NCI-H1048 (cell line): ENCODE results near the gene HBS1L.

ENCODE experiments used
- DNase-seq: peaks from one replicate; lab custom pipeline; 2025; lab: John Stamatoyannopoulos, UW

The HBS1L gene

DNA sequence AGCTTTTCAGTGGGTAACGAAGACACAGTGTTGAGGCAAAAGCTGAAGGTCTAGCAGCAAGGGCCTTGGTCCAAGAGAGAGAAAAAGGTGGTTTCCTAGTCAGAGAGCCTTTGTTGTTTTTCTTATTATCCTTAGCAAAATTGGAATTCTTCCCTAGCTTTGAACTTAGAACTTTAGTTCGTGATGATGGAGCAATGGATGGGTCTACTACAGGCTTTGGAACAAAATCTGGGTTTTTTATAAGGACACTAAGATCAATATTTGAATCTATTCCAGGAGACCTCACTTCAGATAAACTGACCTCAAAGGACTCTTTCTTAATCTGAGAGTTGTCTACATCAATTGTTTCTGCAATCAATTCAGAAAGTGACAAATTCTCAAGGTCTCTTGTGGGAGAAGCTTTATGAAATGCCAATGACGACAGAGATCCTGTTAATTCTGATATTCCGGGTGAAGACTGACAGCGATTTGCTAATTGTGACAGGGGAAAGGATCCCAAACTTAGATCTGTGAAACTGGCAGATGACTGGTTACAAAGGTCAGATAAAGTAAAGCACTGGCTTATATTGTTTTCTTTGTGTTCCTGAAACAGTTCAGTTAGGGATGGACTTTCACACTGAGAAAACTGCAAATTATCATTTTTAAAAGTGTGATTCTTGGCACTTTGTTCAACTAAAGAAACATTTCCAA lies 17.7 kb downstream of the HBS1L start:
- no peak for DNase-seq

DNA sequence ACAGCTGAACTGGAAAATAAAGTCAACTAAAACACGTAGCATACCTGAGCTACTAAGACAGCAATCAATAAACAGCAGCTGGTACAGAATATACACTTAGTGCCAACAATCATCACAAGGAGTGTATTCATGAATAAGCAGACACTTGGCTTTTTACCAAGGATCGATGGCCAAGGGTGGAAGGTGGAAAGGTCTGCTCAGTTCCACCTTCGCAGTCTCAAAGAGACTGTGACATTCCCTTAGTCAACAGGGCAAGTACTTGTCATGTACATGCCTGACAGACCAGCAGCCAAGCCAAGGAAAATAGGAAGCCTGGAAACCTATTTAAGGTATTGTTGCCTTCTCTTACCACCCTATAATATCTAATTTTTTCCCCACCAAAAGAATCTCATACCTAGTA lies 21.4 kb downstream of the HBS1L start:
- no peak for DNase-seq

DNA sequence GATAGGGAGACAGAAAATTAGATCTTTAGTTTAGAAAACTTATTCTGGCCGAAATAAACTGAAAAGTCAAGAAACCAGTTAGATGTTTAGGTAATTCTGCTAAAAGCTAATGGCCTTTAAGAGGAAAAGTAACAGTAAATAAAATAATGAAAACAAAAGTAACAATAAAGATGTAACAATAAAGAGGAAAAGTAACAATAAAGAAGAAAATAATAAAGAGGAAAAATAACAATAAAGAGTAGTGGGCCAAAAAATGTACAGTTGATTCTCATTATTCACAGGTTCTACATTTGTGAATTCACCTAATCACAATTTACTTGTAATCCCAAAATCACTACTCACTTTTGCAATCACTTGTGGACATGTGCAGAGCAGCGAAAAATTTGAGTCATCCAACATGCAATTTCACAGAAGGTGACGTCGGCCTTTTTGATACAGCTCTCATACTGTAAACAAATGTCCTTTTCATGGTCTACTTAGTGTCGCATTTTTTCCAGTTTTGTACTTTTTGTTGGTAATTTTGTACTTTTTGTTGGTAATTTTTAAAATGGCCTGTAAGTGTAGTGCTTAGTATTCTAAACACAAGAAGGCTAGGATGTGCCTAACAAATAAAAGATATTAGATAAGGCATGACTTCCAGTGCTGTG lies 24.0 kb downstream of the HBS1L start:
- DNase-seq, result no peak

DNA sequence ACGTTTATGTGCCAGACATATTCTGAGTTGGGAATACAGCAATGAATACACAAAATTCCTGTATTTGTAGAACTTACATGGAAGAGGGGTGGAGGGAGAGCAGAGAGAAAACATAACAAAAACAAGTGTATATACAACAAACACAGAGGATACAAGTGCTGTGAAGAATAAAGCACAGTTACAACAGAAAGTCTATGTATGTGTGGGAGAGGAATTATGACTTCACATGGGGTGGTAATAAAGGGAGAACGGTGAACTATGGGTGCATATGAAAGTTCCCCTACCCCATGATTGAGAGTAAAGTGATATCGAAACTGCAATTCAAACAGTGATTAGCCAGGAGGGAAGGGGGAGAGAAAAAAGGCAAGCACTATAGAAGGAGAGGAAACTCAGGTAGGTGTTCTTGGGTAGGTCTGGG lies 24.6 kb downstream of the HBS1L start:
- no peak for DNase-seq

DNA sequence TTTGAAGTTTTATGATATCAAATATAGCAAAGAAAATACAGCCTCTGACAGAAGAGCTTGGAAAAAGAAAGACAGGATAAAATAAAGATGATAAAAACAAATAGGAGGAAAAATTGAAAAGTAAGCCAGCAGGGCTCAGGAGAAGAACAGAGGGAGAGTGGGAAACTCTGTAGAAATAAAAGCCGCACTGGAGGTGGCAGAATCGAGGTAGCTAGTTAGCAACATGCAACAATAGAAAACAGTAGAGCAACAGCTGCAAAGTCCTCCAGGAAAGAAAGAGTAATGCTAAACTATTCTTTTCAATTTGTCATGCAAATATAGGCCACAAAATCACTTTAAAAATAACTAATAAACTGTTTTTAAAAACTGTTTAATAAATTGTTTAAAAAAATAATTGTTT lies 28.8 kb downstream of the HBS1L start:
- DNase-seq, result no peak

DNA sequence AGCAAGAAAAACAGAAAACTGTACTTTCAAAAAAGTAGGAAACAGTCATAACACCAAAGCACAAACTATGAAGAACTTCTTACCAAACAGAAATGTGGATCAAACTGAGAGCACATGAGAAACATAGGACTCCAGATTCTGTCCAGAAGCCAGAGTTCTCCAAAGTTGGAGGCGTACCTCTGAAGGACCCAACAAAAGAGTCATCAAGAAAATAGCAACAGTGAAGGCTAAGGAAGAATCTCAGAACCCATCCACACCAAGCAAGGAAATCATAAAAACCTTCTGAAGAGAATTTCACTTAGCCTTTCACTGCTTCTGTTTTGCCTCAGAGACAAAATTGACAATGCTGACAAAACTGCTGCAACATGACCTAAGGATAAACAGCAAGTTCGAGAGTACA lies 29.4 kb downstream of the HBS1L start:
- DNase-seq, result no peak

DNA sequence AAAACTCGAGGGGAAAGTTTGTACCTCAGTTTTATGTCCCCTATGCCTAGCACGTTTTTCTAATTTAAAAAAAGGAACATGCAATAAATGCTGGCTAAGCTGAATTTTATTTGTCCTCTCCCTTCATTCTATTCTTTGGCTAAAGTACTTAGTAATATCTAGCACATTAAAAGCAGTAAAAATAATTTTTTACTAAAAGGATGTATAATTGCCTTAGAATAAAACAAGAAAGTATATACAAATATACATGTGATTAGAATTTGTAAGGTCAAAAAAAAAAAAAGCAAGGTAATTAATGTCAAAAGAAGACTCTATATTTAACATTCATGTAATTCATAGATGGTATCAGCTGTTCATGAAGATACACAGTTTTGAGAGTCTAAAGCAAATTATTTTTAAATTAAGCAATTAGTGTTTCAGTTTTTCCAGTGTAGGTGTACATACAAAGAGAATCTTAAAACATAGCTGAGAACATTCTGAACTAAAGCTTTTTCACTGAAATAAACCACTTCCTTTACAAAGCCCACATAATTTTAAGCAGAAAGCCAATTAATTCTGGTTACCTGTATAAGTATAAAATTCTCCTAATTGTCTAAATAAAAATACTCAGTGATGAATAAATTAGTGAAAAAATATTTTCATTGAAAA lies 32.4 kb downstream of the HBS1L start:
- no peak for DNase-seq

DNA sequence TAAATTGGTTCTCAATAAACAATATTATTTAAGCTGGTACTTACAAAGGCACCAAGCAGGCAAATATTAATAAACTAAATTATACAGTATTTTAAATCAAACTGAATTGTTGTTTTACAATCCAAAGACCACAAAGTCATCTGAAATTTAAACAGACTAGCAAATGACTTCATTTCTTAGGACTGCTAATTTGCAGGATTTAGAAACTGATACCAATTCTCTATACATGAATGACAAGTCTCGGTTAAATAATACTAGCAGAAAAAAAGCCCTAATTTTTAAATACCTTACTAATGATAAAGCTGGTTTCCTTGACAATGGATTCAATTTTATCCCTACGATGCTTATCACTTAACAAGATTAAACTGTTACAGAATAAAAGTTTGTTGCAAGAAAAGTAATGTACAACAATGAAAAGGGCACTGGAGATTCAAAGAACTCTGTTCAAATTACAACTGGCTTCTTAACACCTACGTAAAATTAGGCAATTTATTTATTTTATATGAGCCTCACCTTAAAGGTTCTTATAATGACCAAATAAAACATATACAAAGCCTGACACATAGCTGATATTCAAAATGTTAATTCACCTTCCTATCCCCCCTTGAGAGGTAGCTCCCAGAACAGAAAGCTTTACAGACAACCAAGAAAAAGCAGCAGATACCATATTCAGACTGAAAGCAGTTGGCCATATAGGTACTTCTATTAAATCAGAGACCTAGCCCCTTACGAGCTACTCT lies 33.1 kb downstream of the HBS1L start:
- DNase-seq, result no peak

DNA sequence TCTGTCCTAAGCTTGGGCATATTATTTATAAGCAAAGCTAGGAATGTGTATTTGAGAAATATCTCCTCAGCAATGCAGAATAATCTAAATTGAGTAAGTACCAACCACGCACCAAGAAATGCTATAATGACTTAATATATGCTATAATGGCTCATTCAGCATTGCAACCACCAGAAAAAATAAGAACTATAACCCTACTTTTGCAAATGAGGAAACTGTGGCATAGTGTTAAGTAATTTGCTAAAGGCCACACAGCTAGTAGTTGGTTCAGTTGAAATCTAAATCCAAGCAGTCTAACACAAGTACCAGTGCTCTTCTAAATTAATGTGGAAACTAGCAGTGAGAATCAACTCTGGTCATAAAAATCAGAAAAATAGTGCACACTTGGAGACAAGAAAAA lies 35.7 kb downstream of the HBS1L start:
- no peak for DNase-seq

DNA sequence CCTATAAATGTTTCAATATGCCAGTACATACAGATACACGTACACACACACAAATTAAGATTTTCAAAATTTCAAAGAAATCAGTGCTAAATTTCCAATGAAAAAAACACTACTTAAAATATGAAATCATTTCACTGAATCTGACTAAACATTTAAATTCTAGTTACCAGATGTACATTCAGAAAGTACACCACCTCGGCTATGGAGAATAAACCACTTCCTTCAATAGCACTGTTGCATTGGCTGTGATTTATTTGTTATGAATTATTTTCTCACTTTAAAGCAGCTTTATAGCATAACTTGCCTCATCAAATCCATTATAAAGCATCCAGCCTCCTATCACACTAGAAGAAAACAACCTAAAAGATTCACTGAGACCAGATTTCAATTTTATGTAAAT lies 36.6 kb downstream of the HBS1L start:
- DNase-seq, result no peak

DNA sequence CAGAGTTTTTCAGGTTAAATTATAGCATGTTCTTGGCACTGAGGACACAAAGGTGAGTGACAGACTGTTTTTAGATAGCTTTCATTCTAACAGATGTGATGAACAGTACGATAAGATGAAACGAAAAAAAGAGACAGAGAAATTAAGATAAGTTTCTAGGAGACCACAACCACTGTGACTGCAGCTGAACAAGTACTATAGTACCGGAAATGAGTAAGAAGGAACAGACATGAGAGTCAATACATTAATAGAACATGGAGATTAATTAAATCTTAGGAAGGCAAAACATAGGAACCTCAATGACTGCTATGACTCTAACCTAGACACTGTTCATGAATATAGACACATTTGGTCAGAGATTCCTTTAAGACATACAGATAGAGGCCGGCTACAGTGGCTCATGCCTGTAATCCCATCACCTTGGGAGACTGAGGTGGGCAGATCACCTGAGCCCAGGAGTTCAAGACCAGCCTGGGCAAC lies 40.2 kb downstream of the HBS1L start:
- no peak for DNase-seq

DNA sequence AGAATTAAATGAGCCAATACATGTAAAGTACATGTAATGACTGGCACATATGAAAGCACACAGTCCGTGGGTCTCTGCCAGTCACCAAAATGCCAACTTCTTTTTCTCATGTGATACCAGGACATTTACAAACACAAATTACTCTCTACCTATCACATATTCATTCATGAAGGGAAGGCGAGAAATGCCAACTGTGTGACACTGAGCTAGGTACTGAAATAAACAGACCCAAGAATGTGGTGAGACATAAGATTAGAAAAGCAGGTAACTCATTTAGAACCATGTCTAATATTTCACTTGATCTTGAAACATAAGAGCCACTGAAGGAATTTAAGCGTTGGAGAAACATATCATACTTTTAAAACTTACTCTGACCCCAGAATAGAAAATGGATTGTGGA lies 41.4 kb downstream of the HBS1L start:
- DNase-seq, result no peak

DNA sequence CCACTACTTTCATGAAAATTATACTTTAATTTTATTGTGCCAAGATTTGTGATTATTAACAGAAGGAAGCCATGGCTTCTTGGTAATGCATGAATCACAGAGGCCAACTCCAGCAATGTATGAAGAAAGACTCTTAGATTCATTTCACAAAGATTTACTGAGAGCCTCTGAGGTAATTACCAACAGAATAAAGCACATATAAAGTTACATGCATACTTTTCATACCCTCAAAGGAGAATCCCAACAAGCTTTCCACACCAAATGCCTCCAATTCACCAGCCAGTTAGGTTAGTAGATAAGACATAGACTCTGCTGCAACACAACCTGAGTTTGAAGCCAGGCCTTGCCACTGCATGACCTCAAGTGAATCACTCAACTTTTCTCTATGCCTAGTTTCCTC lies 41.9 kb downstream of the HBS1L start:
- DNase-seq, result no peak

DNA sequence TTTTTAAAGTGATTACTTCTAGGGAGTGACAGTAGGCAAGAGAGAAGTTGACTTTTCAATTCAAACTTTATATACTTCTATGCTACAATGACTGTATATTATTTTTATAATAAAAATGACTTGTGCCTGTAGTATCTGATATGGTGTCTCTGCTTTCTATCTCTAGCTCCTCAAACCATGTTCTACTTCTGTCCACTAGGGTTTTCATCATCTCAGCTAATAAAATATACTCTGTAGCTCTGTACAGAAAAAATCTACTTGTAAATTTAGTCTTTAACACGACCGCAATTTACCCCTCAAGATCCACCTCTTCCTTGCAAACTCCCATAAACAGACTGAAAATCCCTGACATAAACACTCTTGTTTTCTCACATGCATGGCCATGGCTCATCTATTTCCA lies 42.3 kb downstream of the HBS1L start:
- DNase-seq, result no peak

DNA sequence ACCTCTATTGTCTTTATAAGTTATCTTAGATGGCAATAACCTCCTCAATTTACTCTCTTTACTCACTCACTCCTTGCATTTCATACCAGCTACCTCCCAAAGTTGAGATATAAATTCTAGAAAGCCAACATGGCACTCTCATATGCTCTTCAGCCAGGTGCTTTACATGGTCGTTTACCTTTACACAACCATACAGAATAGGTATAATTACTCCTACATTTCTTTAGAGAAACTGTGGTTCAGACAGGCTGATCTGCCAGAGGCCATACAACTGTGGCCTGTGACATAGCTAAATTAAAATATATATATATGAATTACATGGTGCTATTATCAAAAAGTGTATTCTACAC lies 45.7 kb downstream of the HBS1L start:
- no peak for DNase-seq

DNA sequence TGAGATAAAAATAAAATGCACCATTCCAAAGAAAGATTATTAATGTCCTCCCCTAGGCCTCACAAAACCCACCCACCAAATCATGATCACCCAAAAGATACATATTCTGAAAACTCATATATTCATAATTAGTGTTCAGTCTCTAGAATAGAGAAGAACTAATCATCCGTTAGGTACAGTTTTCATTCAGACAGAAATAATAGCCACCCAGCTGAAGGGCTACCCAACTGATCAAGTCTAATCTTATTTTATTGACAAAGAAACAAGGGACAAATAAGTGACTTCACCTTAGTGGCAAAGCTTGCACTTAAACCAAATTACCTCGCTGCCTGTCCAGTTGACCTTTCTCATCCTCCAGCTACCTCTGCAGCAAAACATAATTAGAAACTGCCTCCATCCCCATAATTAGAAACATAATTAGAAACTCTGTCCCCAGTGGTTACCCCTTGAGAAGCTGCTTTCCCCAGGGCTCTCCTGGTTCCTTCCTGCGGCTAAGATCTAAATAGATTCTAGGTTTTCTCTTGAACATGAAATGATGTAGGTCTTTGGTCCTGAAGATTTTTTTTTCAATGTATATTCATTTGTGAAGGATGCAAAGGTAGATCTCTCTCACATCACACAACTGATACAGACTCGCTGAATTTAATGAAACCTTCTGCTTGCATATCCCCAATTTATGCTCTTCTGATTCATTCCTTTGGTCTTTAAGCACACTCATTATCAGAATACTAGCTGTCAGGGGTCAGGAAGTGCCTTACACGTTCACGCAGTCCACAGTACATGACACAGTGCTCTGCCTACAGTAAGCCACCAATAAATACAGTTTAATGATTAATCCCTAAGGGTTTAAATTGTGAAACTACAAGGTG lies 46.3 kb downstream of the HBS1L start:
- no peak for DNase-seq

DNA sequence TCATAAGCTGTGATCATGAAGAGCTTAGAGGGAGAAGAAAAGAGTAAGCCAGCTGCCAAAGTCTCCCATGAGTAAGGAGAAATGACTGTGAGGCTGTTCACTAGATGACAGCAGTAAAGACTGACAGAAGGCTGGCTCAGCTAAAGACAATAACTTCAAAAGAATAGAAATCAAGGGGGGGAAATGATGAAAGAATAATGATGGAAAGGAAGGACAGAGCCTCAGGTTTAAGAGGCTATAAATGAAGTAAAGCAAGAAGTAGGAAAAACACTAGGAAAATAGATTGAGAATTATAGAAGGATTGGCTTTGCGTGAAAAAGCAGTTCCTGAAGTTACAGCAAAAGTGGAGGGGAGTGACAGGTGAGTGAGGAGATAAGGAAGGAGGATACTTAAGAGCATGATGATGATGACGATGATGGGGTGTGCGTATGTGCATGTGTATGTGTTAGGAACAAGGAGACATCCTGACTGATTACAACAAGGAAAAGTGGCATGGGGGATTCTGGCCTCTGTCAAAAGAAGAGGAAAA lies 48.2 kb downstream of the HBS1L start:
- DNase-seq, result no peak

DNA sequence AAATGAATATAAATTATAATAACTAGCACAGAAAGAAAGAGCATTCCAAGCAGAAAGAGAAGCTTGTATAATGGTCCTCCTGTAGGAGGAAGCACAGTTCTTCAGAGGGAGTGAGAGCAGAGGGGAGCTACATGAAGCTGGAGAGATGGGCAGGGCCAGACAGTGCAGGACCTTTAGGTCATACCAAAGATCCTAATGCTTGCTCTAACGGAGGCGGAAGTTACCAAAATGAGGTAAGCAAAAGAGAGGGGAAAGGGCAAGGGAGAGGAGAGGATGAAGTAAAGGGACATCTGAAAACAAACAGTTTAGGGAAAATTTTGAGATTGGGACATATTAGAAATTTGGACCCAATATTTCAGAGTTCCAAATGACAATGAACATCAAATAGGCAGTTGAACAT lies 50.2 kb downstream of the HBS1L start:
- DNase-seq, result no peak

DNA sequence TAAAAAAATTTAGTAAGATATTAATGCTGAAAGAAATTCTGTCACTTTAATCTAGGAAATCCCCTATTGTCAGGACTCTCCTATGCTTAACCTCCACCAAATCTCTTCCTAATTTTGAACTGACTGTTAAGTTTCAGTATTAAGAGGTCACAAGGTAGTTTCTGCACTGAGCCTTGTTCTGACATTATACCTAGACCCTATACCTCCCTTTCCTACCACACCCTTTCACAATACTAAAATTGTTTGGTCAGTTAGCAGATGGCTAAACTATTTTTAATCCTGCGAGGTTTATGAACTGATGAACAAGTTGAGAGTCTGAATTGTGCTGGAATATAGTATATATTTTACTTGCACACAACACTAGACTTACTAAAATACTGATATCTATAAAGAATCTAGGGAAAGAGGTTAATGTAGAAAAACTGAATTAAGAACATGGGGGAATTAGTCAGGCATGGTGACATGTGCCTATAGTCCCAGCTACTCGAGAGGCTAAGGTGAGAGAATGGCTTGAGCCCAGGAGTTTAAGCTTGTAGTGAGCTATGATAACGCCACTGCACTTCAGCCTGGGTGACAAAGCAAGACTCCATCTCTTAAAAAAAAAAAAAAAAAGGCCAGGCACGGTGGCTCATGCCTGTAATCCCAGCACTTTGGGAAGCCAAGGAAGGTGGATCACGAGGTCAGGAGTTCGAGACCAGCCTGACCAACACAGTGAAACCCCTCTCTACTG lies 51.5 kb downstream of the HBS1L start:
- no peak for DNase-seq

DNA sequence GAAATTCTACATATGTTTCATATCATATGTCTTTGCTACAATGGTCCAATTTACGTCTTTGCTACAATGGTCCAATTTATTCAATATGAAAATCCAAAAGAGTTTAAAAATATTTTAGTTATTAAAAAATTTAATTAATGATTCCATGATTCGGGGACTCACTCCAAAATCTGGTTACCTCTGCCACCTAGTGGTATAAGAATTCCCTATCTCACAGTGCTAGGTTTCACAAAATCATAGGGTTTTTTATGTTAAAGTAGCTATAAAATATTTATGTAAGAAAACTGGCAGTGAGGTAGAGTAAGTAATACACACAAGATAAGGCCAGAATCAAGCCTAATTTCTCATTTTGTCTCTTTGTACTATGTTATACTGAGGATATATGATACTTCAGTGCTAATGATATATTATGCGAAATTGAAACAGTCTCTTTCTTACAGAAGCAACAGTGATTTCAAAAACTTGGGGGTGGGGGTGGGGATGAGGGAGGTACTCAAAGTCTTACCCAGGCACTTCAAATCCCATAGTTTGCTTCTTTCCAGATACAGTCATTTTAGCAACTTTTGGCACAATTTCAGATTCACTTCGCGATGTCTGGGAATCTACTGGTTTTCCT lies 52.3 kb downstream of the HBS1L start:
- no peak for DNase-seq
